GM12873 (cell line): ENCODE measurements around the gene NFIA.

Experiments used
- CTCF ChIP-seq: IDR thresholded peaks from 2 replicates; pipeline ENCODE4 v1.5.1; 2012; ENCODE audit warnings: low read depth, mild to moderate bottlenecking, moderate library complexity, low read length, control low read depth; ENCODE audit not compliant: insufficient read depth; ENCODE audit errors: missing control alignments

The NFIA gene

GRCh38 chr1:61481315-61481715, 399.0 kb downstream of the NFIA start:
- no peak for TF ChIP-seq CTCF

GRCh38 chr1:61482170-61482734, 399.9 kb downstream of the NFIA start:
- no peak for TF ChIP-seq CTCF

GRCh38 chr1:61486783-61487536, 404.6 kb downstream of the NFIA start:
- TF ChIP-seq CTCF = no peak

- TF ChIP-seq CTCF = no peak
Observed at GRCh38 chr1:61487801-61488200, 405.4 kb downstream of the NFIA start.

- TF ChIP-seq CTCF = no peak
Observed at GRCh38 chr1:61490924-61491323, 408.6 kb downstream of the NFIA start.

- no peak for TF ChIP-seq CTCF
Observed at GRCh38 chr1:61491497-61491896, 409.1 kb downstream of the NFIA start.

- no peak for TF ChIP-seq CTCF
Observed at GRCh38 chr1:61494000-61494399, 411.6 kb downstream of the NFIA start.
